Glomerular visceral epithelial cell (primary cell): Measurements from ENCODE around the gene NID1.
"Not testable (repeated sequence)": the region's sequence is repeated elsewhere in the genome, so short reads cannot be mapped to it uniquely, and the experiment has no call there.

Experiments used
- DNase-seq: peaks from one replicate; pipeline ENCODE4 v3.0.0-alpha.2; 2016; ENCODE audit errors: extremely low spot score

Gene NID1

GRCh38 chr1:235968831-235969230, 96.1 kb downstream of the NID1 start:
- no peak for DNase-seq

- not testable (repeated sequence) for DNase-seq
Observed at GRCh38 chr1:235966134-235966533, 98.8 kb downstream of the NID1 start.

- no peak for DNase-seq
Observed at GRCh38 chr1:235960809-235961208, 104.1 kb downstream of the NID1 start.

GRCh38 chr1:235958021-235958420, 106.9 kb downstream of the NID1 start:
- no peak for DNase-seq

GRCh38 chr1:235955777-235956176, 109.1 kb downstream of the NID1 start:
- no peak for DNase-seq

- DNase-seq: no peak
Observed at GRCh38 chr1:235954306-235955283, 110.3 kb downstream of the NID1 start.

GRCh38 chr1:235953801-235954200, 111.1 kb downstream of the NID1 start:
- DNase-seq: peak; percentile 63

GRCh38 chr1:235952950-235953615, 111.8 kb downstream of the NID1 start:
- peak; percentile 35 for DNase-seq

GRCh38 chr1:235951661-235952060, 113.2 kb downstream of the NID1 start:
- no peak for DNase-seq

GRCh38 chr1:235950318-235950717, 114.6 kb downstream of the NID1 start:
- DNase-seq: no peak

GRCh38 chr1:235948774-235949427, 116.0 kb downstream of the NID1 start:
- no peak for DNase-seq

GRCh38 chr1:235947989-235948388, 116.9 kb downstream of the NID1 start:
- DNase-seq: no peak

GRCh38 chr1:235946571-235946981, 118.3 kb downstream of the NID1 start:
- DNase-seq: peak; percentile 28

- DNase-seq: no peak
Observed at GRCh38 chr1:235945775-235946570, 118.9 kb downstream of the NID1 start.

GRCh38 chr1:235943581-235944114, 121.2 kb downstream of the NID1 start:
- peak; percentile 77 for DNase-seq

GRCh38 chr1:235942979-235943575, 121.8 kb downstream of the NID1 start:
- DNase-seq: no peak

GRCh38 chr1:235942625-235942934, 122.3 kb downstream of the NID1 start:
- no peak for DNase-seq

GRCh38 chr1:235941876-235942624, 122.8 kb downstream of the NID1 start:
- no peak for DNase-seq

GRCh38 chr1:235940285-235940684, 124.6 kb downstream of the NID1 start:
- DNase-seq: no peak

- DNase-seq: no peak
Observed at GRCh38 chr1:235939480-235939775, 125.5 kb downstream of the NID1 start.
